Choroid plexus epithelial cell (primary cell): Measurements from ENCODE around the gene GLMP.

ENCODE experiments used
- DNase-seq: peaks from one replicate; pipeline ENCODE4 v3.0.0-alpha.2; 2010; ENCODE audit warnings: low read depth
- H3K4me3 ChIP-seq: 2 replicates; pipeline ENCODE4 v1.5.1; 2011; ENCODE audit warnings: low read depth, mild to moderate bottlenecking, control low read depth, low read length, moderate library complexity
- CTCF ChIP-seq: conservative IDR thresholded peaks from 2 replicates; pipeline ENCODE4 v1.5.1; 2011; ENCODE audit warnings: low read depth, mild to moderate bottlenecking, control low read depth, inconsistent platforms, low read length, moderate library complexity

GLMP gene, protein sequence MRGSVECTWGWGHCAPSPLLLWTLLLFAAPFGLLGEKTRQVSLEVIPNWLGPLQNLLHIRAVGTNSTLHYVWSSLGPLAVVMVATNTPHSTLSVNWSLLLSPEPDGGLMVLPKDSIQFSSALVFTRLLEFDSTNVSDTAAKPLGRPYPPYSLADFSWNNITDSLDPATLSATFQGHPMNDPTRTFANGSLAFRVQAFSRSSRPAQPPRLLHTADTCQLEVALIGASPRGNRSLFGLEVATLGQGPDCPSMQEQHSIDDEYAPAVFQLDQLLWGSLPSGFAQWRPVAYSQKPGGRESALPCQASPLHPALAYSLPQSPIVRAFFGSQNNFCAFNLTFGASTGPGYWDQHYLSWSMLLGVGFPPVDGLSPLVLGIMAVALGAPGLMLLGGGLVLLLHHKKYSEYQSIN

GRCh38 chr1:156295391-156295947 is at the start of gene GLMP:
TSS of gene GLMP (minus strand) at chr1:156295679. CDS start at chr1:156295645, 34 bp downstream.
- no peak for TF ChIP-seq CTCF
- H3K4me3 ChIP-seq = peak within 1 kb of the TSS; percentile 92
- peak; percentile 76 for DNase-seq

DNA sequence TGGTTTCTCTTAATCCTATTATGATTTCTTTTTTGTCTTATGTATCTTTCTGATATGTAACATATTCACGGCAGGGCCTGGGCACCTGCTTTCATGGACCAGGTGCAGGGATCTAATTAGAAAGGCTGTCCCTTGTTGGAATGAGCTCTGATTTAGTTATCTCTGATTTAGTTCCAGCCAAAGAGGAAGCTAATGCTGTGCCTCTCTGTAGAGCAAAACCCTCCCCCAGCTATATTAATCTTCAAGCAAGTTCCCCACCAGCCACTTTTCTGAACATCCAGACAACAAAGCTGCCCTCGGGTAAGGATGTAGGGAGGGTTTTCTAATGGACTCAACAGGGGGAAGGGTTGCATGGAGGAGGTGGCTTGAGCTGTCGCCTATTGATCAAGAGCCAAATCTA is 48.9 kb upstream of the GLMP start:
- no peak for TF ChIP-seq CTCF
- H3K4me3 ChIP-seq = no peak overlapping the region
- DNase-seq = no peak

DNA sequence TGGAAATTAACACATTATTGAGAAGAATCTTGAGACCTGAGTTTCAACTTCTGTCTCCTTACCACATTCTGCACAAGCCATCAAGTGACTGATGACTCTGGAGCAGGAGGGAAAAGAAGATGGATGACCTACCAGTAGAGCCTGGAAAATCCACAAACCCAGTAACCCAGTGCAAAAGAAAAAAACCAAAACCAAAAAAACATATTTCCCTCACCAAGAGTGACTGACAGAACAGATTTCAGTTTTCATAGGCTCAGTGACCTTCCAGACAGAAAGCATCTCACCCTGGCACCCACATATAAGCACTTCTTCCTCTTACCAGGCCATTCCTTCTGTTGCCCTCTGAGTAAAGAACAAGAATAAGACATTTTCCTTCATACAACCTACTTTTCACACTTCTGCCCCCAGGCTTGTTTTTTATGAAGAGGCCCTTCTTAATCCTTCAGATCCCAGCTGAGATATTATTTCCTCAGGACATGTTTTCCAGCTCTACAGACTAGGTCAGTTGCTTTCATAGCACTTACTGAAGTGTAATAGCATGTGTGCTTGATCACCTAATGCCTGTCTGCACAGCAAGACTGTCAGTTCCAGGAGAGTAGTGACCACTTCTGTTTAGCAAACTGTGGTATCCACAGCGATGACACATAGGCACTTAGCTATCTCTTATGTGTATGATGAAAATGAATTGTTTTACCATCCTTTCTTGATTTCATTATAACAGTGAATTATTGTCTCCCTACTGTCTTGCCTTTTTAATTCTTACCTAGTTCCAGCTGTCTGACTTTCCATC is 46.9 kb upstream of the GLMP start:
- no peak for DNase-seq
- TF ChIP-seq CTCF = no peak
- no peak overlapping the region for H3K4me3 ChIP-seq

- peak within 1 kb of the TSS; percentile 86 for H3K4me3 ChIP-seq
- no peak for TF ChIP-seq CTCF
- peak; percentile 100 for DNase-seq
Measured at GRCh38 chr1:156338180-156338976, 42.9 kb upstream of the GLMP start, which contains the start of the genes CCT3 and TSACC. TSS of gene CCT3 (minus strand) at chr1:156338292. CDS start at chr1:156338184, 108 bp downstream. TSS of gene TSACC (plus strand) at chr1:156338526. CDS start at chr1:156339758, 1,232 bp downstream.

GRCh38 chr1:156337888-156338179 is 42.4 kb upstream of the GLMP start:
- no peak for DNase-seq
- peak overlapping the region; percentile 86 for H3K4me3 ChIP-seq
- TF ChIP-seq CTCF = peak; percentile 27

DNA sequence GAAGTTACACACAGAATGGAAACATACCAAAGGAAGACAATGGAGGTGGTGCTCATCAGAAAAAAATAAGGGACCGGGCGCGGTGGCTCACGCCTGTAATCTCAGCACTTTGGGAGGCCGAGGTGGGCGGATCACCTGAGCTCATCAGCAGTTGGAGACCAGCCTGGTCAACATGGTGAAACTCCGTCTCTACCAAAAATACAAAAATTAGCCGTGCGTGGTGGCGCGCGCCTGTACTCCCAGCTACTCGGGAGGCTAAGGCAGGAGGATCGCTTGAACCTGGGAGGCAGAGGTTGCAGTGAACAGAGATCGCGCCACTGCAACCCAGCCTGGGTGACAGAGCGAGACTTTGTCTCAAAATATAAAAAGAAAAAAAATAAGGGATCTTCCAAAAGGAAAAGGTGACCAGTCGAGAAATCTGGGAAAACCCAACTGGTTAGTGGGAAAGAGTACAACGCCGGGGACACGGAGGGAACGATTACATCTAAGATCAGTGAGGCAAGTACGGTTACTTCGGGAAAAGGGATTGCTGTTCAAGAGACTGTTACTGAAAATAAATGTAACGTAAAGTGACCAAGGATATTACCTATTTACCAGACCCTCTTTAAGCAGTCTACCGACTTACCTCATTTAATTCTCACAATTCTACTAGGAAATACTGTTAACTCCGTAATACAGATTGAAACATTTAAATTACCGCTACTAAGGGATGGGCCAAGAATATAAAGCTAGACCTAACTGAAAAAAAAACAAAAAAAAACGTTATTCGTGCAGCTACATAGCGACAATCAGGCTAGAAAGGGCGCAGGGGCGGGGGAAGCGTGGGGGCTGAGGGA is 41.8 kb upstream of the GLMP start:
- TF ChIP-seq CTCF = no peak
- DNase-seq = no peak
- peak overlapping the region; percentile 86 for H3K4me3 ChIP-seq
